Uterus (tissue), 4 donors: ENCODE results near the gene MLLT10. TPM values are rescaled to one million over a fixed set of nuclear protein-coding genes. Genes with fewer than 3 reads are reported as not detected.
"Not testable (repeated sequence)": the region's sequence is repeated elsewhere in the genome, so short reads cannot be mapped to it uniquely, and the experiment has no call there.

Source experiments
- DNase-seq, 2 donors: peaks; one replicate each; pipeline ENCODE4 v3.0.0-alpha.2; 2019 to 2020
- H3K27ac ChIP-seq, 2 donors: fragments of 200-600 bp; sonication (generic); 1 replicate in 1 of 2; 2 replicates in 1 of 2; pipeline ENCODE4 v1.5.1; 2016 to 2018
- H3K27me3 ChIP-seq, 2 donors: fragments of 200-600 bp; sonication (generic); one replicate each; pipeline ENCODE4 v1.5.1; 2018 to 2019; ENCODE audit warnings: control low read depth in 1 of 2
- H3K36me3 ChIP-seq, 2 donors: fragments of 200-600 bp; sonication (generic); one replicate each; pipeline ENCODE4 v1.5.1; 2019; ENCODE audit warnings: control low read depth in 1 of 2
- H3K4me1 ChIP-seq, 2 donors: fragments of 200-600 bp; sonication (generic); one replicate each; pipeline ENCODE4 v1.5.1; 2018 to 2019; ENCODE audit warnings: control low read depth in 1 of 2
- H3K4me3 ChIP-seq, 2 donors: fragments of 200-600 bp; sonication (generic); 1 replicate in 1 of 2; 2 replicates in 1 of 2; pipeline ENCODE4 v1.5.1; 2018 to 2019; ENCODE audit warnings: mild to moderate bottlenecking in 1 of 2
- H3K9me3 ChIP-seq, 2 donors: fragments of 200-600 bp; sonication (generic); one replicate each; pipeline ENCODE4 v1.5.1; 2019; ENCODE audit warnings: control low read depth in 1 of 2
- CTCF ChIP-seq, 4 experiments: fragments of 200-600 bp in 2 of 4; fragments of 450-650 bp in 2 of 4; sonication (generic) in 2 of 4; IDR thresholded peaks; one replicate each; pipeline ENCODE4 v1.5.1; 2016 to 2019; ENCODE audit warnings: antibody characterized with exemption in 4 of 4, mild to moderate bottlenecking in 2 of 4, moderate library complexity in 1 of 4
- POLR2A ChIP-seq, 2 donors: fragments of 450-650 bp; IDR thresholded peaks; one replicate each; pipeline ENCODE4 v1.6.1; 2016; ENCODE audit warnings: antibody characterized with exemption in 2 of 2, mild to moderate bottlenecking in 1 of 2, moderate library complexity in 1 of 2
- intact Hi-C: fragments of 100-400 bp; cut with DNase I; formaldehyde crosslinking; loops from one replicate; pipeline ENCODE4 v1.15.1; 2023; ENCODE audit warnings: low total_unique reads
- total RNA-seq, 4 donors: library from RNA; depleted of rRNA in 3 of 4; stranded (reverse); fragments of >200 nt in 3 of 4; gene quantifications; one replicate each; pipeline versions ENCODE4 v1.1.0 to v1.2.4, GENCODE V29; 2014 to 2023
- donor health status: DM: yes; HTN: yes; CAD: no.

MLLT10 gene
- total RNA-seq, 4 donors from 2014 or later: 34.1 to 71.2 (median 59.8) TPM

GRCh38 chr10:21570761-21571521 lies 36.9 kb downstream of the MLLT10 start:
- H3K36me3 ChIP-seq: no peaks in the 10 kb centered on the region
- H3K4me3 ChIP-seq: no peak overlapping the region
- H3K4me1 ChIP-seq: peaks cover 0 to 6% of the 10 kb centered on the region in 2 donors
- no peak for TF ChIP-seq CTCF (IDR thresholded peaks at IDR 0.05)
- no peak for TF ChIP-seq POLR2A (IDR thresholded peaks at IDR 0.05)
- no peaks in the 10 kb centered on the region for H3K9me3 ChIP-seq
- intact Hi-C loops: no loop called here
- no peak overlapping the region for H3K27ac ChIP-seq
- DNase-seq: no peak
- no peaks in the 10 kb centered on the region for H3K27me3 ChIP-seq

- DNase-seq: peak; percentile 36 to 58
- Histone ChIP-seq H3K4me3 (no peak overlapping the region), H3K27me3 (no peaks in the 10 kb centered on the region), H3K36me3 (no peaks in the 10 kb centered on the region), H3K9me3 (no peaks in the 10 kb centered on the region), H3K4me1 (peaks cover 0 to 6% of the 10 kb centered on the region in 2 donors), H3K27ac (no peak overlapping the region)
- TF ChIP-seq CTCF (IDR thresholded peaks at IDR 0.05): no peak
- TF ChIP-seq POLR2A (IDR thresholded peaks at IDR 0.05): no peak
- intact Hi-C loops: no loop called here
Measured at GRCh38 chr10:21572578-21572977, 38.5 kb downstream of the MLLT10 start.

DNA sequence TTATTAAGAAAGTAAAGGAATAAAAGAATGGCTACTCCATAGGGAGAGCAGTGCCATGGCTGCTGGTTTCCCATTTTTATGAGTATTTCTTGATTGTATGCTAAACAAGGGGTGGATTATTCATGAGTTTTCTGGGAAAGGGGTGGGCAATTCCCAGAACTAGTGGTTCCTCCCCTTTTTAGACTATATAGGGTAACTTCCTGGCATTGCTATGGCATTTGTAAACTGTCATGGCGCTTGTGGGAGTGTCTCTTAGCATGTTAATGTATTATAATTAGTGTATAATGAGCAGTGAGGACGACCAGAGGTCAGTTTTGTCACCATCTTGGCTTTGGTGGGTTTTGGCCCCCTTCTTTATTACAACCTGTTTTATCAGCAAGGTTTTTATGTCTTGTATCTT lies 40.5 kb downstream of the MLLT10 start:
- intact Hi-C loops, H3K27me3 ChIP-seq, H3K9me3 ChIP-seq: not testable (repeated sequence)

DNA sequence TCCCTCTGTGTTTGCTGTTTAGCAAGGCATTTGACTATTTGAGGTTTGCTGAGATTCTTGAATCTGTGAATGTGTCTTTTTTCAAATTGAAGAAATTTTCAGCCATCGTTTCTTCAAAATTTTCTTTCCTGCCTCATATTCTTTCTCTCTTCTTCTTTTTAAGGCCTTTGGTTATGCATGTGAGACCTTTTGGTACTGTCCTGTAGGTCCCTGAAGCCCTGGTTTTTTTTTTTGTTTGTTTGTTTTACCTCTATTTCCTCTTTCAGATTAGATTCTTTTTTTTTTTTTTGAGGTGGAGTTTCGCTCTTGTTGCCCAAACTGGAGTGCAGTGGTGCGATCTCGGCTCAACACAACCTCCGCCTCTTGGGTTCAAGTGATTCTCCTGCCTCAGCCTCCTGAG lies 45.3 kb downstream of the MLLT10 start:
- peaks cover 0 to 3% of the 10 kb centered on the region in 2 donors for H3K4me1 ChIP-seq
- H3K27me3 ChIP-seq: no peaks in the 10 kb centered on the region
- no peak for DNase-seq
- no peak overlapping the region for H3K27ac ChIP-seq
- H3K36me3 ChIP-seq: no peaks in the 10 kb centered on the region
- TF ChIP-seq POLR2A (IDR thresholded peaks at IDR 0.05) (no peak), CTCF (IDR thresholded peaks at IDR 0.05) (no peak)
- no peaks in the 10 kb centered on the region for H3K9me3 ChIP-seq
- intact Hi-C loops: no loop called here
- H3K4me3 ChIP-seq: no peak overlapping the region

More for the DNA sequence above, 40.5 kb downstream of the MLLT10 start:
- not testable (repeated sequence) for H3K36me3 ChIP-seq, DNase-seq, H3K4me3 ChIP-seq, H3K27ac ChIP-seq, H3K4me1 ChIP-seq

- H3K36me3 ChIP-seq, intact Hi-C loops, H3K4me3 ChIP-seq, H3K27ac ChIP-seq, H3K4me1 ChIP-seq, H3K27me3 ChIP-seq, H3K9me3 ChIP-seq, DNase-seq: not testable (repeated sequence)
Measured at GRCh38 chr10:21581421-21581834, 47.4 kb downstream of the MLLT10 start.

DNA sequence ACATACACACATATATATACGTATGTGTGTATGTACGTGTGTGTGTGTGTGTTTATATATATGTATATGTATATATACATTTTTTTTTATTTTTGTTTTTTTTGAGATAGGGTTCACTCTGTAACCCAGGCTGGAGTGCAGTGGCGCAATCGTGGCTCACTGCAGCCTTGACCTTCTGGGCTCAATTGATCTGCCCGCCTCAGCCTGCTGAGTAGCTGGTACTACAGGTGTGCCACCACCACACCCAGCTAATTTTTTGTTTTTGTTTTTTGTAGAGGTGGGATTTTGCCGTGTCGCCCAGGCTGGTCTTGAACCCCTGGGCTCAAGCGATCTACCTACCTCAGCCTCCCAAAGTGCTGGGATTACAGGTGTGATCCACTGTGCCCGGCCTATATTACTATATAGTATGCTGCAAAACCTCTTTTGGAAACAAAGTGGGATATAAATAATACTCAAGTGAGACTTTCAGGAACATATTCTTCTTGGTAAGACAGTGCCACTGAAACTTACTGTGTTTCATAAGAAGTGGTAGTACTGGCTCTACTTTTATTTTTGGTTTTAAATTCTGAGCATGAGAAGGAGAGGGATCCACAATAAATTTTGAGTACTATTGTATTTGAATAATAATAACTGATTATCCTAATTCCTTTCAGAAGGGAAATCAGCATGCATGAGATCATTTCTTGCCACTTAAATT lies 51.0 kb downstream of the MLLT10 start:
- TF ChIP-seq CTCF (IDR thresholded peaks at IDR 0.05) (no peak), POLR2A (IDR thresholded peaks at IDR 0.05) (no peak)
- Histone ChIP-seq H3K36me3 (no peaks in the 10 kb centered on the region), H3K4me3 (no peak overlapping the region), H3K27me3 (no peaks in the 10 kb centered on the region), H3K4me1 (no peaks in the 10 kb centered on the region), H3K9me3 (no peaks in the 10 kb centered on the region), H3K27ac (no peak overlapping the region)
- intact Hi-C loops: no loop called here
- no peak for DNase-seq
